Breast epithelium (tissue), 3 donors: ENCODE data around the gene LPP.

ENCODE experiments used
- POLR2A ChIP-seq: fragments of 450-650 bp; IDR thresholded peaks from one replicate; pipeline ENCODE4 v1.6.1; 2016; ENCODE audit warnings: antibody characterized with exemption, mild to moderate bottlenecking, moderate library complexity
- POLR2AphosphoS5 ChIP-seq, 3 donors: sonication (generic); formaldehyde crosslinking; IDR thresholded peaks; one replicate each; pipeline ENCODE4 v1.6.1; 2017; ENCODE audit warnings: antibody characterized with exemption in 3 of 3
- TF ChIP-seq, protein P1 (sequence below), 3 donors: fragments of 450-650 bp; IDR thresholded peaks; one replicate each; pipeline ENCODE4 v1.5.1; 2016 to 2017; ENCODE audit warnings: antibody characterized with exemption in 3 of 3, mild to moderate bottlenecking in 3 of 3, moderate library complexity in 3 of 3

DNA sequence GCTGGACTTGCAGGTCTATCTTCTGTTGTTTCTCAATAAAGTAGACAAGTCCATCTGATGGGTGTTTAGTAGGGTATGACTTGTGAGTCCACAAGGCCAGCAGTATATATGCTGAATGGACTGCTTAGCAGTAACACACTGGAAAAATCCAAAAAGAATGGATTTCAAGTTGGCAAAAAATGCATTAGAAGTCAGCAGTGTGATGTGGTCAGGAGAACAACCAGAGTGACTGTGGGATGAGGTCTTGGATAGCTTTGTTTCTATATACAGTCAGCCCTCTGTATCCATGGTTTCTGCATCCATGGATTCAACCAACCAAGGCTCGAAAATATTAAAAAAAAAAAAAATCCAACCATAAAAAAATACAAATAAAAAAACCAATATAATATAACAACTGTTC, 55.8 kb downstream of the LPP start:
- TF ChIP-seq POLR2AphosphoS5 (IDR thresholded peaks at IDR 0.05) (no peak), POLR2A (no peak)
- TF ChIP-seq, protein P1, sequence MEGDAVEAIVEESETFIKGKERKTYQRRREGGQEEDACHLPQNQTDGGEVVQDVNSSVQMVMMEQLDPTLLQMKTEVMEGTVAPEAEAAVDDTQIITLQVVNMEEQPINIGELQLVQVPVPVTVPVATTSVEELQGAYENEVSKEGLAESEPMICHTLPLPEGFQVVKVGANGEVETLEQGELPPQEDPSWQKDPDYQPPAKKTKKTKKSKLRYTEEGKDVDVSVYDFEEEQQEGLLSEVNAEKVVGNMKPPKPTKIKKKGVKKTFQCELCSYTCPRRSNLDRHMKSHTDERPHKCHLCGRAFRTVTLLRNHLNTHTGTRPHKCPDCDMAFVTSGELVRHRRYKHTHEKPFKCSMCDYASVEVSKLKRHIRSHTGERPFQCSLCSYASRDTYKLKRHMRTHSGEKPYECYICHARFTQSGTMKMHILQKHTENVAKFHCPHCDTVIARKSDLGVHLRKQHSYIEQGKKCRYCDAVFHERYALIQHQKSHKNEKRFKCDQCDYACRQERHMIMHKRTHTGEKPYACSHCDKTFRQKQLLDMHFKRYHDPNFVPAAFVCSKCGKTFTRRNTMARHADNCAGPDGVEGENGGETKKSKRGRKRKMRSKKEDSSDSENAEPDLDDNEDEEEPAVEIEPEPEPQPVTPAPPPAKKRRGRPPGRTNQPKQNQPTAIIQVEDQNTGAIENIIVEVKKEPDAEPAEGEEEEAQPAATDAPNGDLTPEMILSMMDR (IDR thresholded peaks at IDR 0.05): no peak
